Testis (tissue), 3 donors: Measurements from ENCODE around the gene COX4I2. TPM values are rescaled to one million over a fixed set of nuclear protein-coding genes. Genes with fewer than 3 reads are reported as not detected.

Source experiments
- DNase-seq: peaks from one replicate; pipeline ENCODE4 v3.0.0-alpha.2; 2019
- H3K27ac ChIP-seq, 2 donors: fragments of 200-600 bp; sonication (generic); one replicate each; pipeline ENCODE4 v1.5.1; 2019
- H3K27me3 ChIP-seq: fragments of 200-600 bp; sonication (generic); one replicate; pipeline ENCODE4 v1.5.1; 2019
- H3K36me3 ChIP-seq: fragments of 200-600 bp; sonication (generic); one replicate; pipeline ENCODE4 v1.5.1; 2017; ENCODE audit warnings: low read depth; ENCODE audit errors: missing control alignments
- H3K4me1 ChIP-seq: fragments of 200-600 bp; sonication (generic); one replicate; pipeline ENCODE4 v1.5.1; 2019
- H3K4me3 ChIP-seq, 2 donors: fragments of 200-600 bp; sonication (generic); one replicate each; pipeline ENCODE4 v1.5.1; 2017 to 2019
- H3K9me3 ChIP-seq: fragments of 200-600 bp; sonication (generic); one replicate; pipeline ENCODE4 v1.5.1; 2017
- POLR2A ChIP-seq: fragments of 450-650 bp; IDR thresholded peaks from one replicate; pipeline ENCODE4 v1.6.1; 2017; ENCODE audit warnings: antibody characterized with exemption, mild to moderate bottlenecking, moderate library complexity
- WGBS, 2 donors: methylation state at CpG; one replicate each; pipeline ENCODE4 v1.1.5; 2018; 5-methylcytosine and 5-hydroxymethylcytosine counted together
- intact Hi-C: fragments of 100-400 bp; cut with DNase I; formaldehyde crosslinking; loops from one replicate; pipeline ENCODE4 v1.15.1; 2023; ENCODE audit warnings: low total_unique reads
- polyA plus RNA-seq: library from polyadenylated mRNA; stranded (reverse); fragments of 350-450 nt; fragmentation: Illumina TruSeq; extraction: RNeasy Lipid Tissue Mini Kit (QIAGEN cat#74804); gene quantifications from one replicate; pipeline ENCODE4 v1.2.3, GENCODE V29; 2014; ENCODE audit warnings: low read depth, low replicate concordance; ENCODE audit not compliant: insufficient read depth
- total RNA-seq, 2 donors: library from RNA; depleted of rRNA; stranded (reverse); fragments of >200 nt; gene quantifications; one replicate each; pipeline ENCODE4 v1.2.3, GENCODE V29; 2016
- TF ChIP-seq, protein P1 (sequence below), 3 experiments: fragments of 450-650 bp in 2 of 3; fragments of 200-600 bp in 1 of 3; sonication (generic) in 1 of 3; IDR thresholded peaks; one replicate each; pipeline ENCODE4 v1.5.1; 2016 to 2019; ENCODE audit warnings: antibody characterized with exemption in 3 of 3, mild to moderate bottlenecking in 2 of 3, moderate library complexity in 1 of 3

Gene COX4I2
- total and polyA plus RNA-seq, 3 donors from 2014 or later, result 2.2 to 6.1 (median 6.0) TPM

DNA sequence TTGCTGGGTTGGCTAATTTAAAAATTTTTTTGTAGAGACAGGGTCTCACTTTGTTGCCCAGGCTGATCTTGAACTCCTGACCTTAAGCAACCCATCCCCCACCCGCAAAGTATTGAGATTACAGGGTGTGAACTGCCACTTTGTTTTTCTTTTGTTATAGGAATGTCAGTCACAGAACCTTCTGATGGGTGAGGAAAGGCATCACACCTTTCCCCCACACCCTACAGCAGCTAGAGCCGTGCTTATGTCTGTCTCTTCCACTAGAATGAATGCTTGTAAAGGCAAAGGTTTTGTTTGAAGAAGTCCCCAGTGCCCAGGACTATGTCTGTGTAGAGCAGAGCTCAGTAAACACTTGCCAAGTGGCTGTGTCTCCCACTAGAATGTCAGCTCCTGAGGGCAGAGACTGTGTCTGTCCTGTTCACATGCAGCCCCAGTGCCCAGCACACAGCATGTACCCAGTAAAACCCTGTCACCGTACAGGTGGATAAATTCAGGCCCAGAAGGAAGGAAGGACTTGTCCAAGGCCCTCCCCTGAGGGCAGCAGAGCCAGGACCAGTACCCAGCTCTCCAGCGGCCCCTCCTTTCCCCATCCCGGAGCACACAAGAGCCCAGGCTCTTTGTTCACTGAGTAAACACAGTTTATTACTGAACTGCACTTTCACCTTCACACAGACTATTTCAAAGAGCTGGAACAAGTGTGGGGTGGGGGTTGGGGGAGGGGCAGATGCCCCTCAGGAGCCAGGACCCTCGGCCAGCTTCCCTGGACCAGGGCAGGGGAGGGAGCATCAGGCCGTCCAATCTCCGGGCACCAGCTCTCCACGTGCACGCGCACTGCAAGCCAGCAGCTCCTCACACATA lies 26.4 kb downstream of the COX4I2 start:
- no peaks in the 10 kb centered on the region for H3K36me3 ChIP-seq
- intact Hi-C loops, result no loop called here
- H3K27ac ChIP-seq, result peak overlapping the region; percentile 45 to 74
- no peaks in the 10 kb centered on the region for H3K9me3 ChIP-seq
- 47 to 50% methylated on average over 11 of the region's 11 CpGs for WGBS, 2 donors
- no peak for TF ChIP-seq POLR2A
- TF ChIP-seq, protein P1, sequence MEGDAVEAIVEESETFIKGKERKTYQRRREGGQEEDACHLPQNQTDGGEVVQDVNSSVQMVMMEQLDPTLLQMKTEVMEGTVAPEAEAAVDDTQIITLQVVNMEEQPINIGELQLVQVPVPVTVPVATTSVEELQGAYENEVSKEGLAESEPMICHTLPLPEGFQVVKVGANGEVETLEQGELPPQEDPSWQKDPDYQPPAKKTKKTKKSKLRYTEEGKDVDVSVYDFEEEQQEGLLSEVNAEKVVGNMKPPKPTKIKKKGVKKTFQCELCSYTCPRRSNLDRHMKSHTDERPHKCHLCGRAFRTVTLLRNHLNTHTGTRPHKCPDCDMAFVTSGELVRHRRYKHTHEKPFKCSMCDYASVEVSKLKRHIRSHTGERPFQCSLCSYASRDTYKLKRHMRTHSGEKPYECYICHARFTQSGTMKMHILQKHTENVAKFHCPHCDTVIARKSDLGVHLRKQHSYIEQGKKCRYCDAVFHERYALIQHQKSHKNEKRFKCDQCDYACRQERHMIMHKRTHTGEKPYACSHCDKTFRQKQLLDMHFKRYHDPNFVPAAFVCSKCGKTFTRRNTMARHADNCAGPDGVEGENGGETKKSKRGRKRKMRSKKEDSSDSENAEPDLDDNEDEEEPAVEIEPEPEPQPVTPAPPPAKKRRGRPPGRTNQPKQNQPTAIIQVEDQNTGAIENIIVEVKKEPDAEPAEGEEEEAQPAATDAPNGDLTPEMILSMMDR (IDR thresholded peaks at IDR 0.05), result no peak
- no peak overlapping the region for H3K4me3 ChIP-seq
- H3K27me3 ChIP-seq, result no peaks in the 10 kb centered on the region
- DNase-seq, result no peak
- peaks cover 53% of the 10 kb centered on the region for H3K4me1 ChIP-seq

DNA sequence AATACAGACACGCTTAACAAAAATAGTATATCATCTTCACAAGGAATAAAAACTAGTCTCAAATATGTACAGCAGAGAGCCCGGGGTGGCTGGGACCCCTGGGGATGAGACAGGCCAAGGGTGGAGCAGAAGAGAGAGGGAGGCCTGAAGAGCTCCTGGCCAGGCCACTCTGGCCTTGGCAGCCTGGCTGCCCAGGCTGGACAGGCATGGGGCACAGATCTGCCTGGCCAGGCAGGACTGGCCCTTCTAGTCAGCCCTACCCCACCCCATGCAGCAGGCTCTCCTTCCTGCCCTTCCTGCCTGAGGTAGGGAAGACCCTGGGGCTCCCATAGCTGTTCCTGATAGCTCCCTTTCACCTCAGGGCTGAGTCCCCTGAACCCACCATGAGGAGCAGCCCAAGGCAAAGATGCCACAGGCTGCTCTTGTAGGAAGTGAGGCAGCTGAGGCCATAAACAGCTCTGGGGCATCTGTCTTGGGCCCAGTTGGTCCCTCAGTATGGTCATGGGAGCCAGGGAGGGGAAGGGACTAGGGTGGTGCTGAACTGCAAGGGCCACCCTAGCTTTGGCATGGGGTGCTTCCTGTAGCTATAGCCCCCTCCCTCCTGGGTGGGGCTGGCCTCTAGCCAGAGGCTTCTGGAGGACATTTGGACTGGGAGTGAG lies 27.1 kb downstream of the COX4I2 start:
- 41 to 63% methylated on average over 2 of the region's 2 CpGs for WGBS, 2 donors
- DNase-seq, result no peak

DNA sequence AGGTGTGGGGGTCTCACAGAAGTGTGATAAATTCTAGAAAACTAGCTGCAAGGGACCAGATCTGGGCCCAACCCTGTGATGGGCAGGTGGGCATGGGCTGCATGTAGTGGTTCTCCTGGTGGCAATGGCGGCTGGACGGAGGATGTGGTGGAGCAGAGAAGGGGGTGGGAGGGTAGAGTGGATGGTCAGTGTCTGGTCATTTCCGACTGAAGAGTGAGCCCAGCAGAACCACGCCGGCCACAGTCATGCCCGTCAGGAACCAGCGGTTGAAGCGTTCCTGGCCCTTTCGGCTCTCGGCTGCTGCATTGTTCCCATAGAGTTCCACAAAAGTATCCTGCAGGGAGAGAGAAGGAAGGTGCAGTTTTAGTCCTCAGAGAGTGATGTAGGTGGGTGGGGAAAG lies 28.0 kb downstream of the COX4I2 start:
- no peak for DNase-seq
- 92 to 98% methylated on average over 10 of the region's 10 CpGs for WGBS, 2 donors
- H3K4me1 ChIP-seq, result peaks cover 67% of the 10 kb centered on the region

More for the DNA sequence above, 27.1 kb downstream of the COX4I2 start:
- H3K36me3 ChIP-seq, result no peaks in the 10 kb centered on the region
- no peaks in the 10 kb centered on the region for H3K27me3 ChIP-seq
- peaks cover 58% of the 10 kb centered on the region for H3K4me1 ChIP-seq
- TF ChIP-seq, protein P1 (IDR thresholded peaks at IDR 0.05), result no peak
- TF ChIP-seq POLR2A, result no peak
- H3K27ac ChIP-seq, result peak overlapping the region; percentile 45 to 74
- H3K9me3 ChIP-seq, result no peaks in the 10 kb centered on the region
- H3K4me3 ChIP-seq, result no peak overlapping the region
- intact Hi-C loops, result no loop called here

DNA sequence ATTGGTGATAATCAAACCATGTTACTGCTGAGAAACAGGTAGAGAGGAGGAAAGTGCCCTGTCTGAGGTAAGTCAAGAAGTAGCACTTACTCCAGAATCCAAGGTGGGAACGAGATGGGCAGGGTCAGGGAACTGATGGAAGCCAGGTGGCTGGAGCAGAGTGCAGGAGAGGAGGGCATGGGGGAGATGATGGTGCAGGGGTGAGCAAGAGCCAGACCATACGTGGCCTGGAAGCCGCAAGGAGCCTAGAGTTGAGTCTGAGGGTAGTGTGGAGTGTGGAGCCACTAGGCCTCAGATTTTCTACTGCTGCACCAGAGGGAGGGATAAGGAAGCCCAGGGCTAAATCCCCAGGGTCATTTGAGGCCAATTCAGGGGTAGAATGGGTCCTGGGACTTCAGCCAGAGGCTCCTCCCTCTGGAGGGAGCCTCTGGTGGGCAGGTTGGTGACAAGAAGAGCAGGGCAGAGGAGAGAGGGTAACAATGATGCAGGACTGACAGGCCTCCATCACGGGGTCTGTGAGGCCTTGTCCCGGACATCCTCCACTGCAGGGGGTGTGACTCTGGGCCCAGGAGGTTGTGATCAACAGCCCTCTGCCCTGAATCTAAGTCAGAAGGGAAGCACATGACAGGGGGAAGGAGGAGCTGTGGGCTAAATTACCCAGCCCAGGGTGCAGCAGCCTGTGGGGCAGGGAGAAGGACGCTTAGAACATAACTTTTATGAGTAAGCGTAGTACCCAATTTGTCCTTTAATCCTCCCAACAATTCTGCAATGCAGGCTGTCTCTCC lies 28.7 kb downstream of the COX4I2 start:
- WGBS, 2 donors, result 51 to 68% methylated on average over 6 to 7 of the region's 7 CpGs
- intact Hi-C loops, result no loop called here
- no peaks in the 10 kb centered on the region for H3K36me3 ChIP-seq
- no peak overlapping the region for H3K4me3 ChIP-seq
- H3K27me3 ChIP-seq, result no peaks in the 10 kb centered on the region
- peak overlapping the region; percentile 65 to 74 for H3K27ac ChIP-seq
- TF ChIP-seq, protein P1 (IDR thresholded peaks at IDR 0.05), result no peak
- no peak for TF ChIP-seq POLR2A
- peaks cover 72% of the 10 kb centered on the region for H3K4me1 ChIP-seq
- H3K9me3 ChIP-seq, result no peaks in the 10 kb centered on the region
- DNase-seq, result peak; percentile 48

More for the DNA sequence above, 28.0 kb downstream of the COX4I2 start:
- TF ChIP-seq, protein P1 (IDR thresholded peaks at IDR 0.05), result no peak
- no peak for TF ChIP-seq POLR2A
- Histone ChIP-seq H3K27ac (peak overlapping the region in 1 of 2 donors; percentile 74), H3K4me3 (no peak overlapping the region), H3K27me3 (no peaks in the 10 kb centered on the region), H3K9me3 (no peaks in the 10 kb centered on the region), H3K36me3 (no peaks in the 10 kb centered on the region)
- intact Hi-C loops, result no loop called here
